Glutamatergic neuron (in vitro differentiated cells): Measurements from ENCODE around the gene CCT7. TPM values are rescaled to one million over a fixed set of nuclear protein-coding genes. Genes with fewer than 3 reads are reported as not detected.

ENCODE experiments used
- DNase-seq: peaks from one replicate; pipeline ENCODE4 v3.0.0; 2022
- H3K27ac Mint-ChIP-seq: one replicate; pipeline ENCODE4 v1.8.0; 2020; ENCODE audit warnings: mild to moderate bottlenecking, mixed read lengths, inconsistent platforms; ENCODE audit not compliant: unreplicated experiment
- H3K27me3 Mint-ChIP-seq: one replicate; pipeline ENCODE4 v1.8.0; 2020; ENCODE audit warnings: mild to moderate bottlenecking, moderate library complexity, mixed read lengths, inconsistent platforms; ENCODE audit not compliant: unreplicated experiment
- H3K36me3 Mint-ChIP-seq: one replicate; pipeline ENCODE4 v1.8.0; 2020; ENCODE audit warnings: mild to moderate bottlenecking, mixed read lengths, inconsistent platforms; ENCODE audit not compliant: unreplicated experiment
- H3K4me1 Mint-ChIP-seq: one replicate; pipeline ENCODE4 v1.8.0; 2020; ENCODE audit warnings: mild to moderate bottlenecking, low read depth, mixed read lengths, inconsistent platforms; ENCODE audit not compliant: unreplicated experiment
- H3K4me3 Mint-ChIP-seq: one replicate; pipeline ENCODE4 v1.8.0; 2020; ENCODE audit warnings: mild to moderate bottlenecking, mixed read lengths, inconsistent platforms; ENCODE audit not compliant: unreplicated experiment
- H3K9me3 Mint-ChIP-seq: one replicate; pipeline ENCODE4 v1.8.0; 2020; ENCODE audit warnings: mild to moderate bottlenecking, moderate library complexity, mixed read lengths, inconsistent platforms; ENCODE audit not compliant: unreplicated experiment
- total RNA-seq: library from RNA; stranded (reverse); fragmentation: NEBNext Ultra II Directional; extraction: Animal tissue kit (Norgen Biotek cat#: 25700); gene quantifications from one replicate; pipeline ENCODE4 v1.2.1, GENCODE V29; 2021; ENCODE audit not compliant: unreplicated experiment
- TF ChIP-seq, protein P1 (sequence below): fragments of 200-600 bp; sonication (generic); IDR thresholded peaks from one replicate; pipeline ENCODE4 v1.5.0; 2021; ENCODE audit not compliant: partially characterized antibody, unreplicated experiment

The CCT7 gene
- total RNA-seq, 1 donor from 2014 or later: 269 TPM

DNA sequence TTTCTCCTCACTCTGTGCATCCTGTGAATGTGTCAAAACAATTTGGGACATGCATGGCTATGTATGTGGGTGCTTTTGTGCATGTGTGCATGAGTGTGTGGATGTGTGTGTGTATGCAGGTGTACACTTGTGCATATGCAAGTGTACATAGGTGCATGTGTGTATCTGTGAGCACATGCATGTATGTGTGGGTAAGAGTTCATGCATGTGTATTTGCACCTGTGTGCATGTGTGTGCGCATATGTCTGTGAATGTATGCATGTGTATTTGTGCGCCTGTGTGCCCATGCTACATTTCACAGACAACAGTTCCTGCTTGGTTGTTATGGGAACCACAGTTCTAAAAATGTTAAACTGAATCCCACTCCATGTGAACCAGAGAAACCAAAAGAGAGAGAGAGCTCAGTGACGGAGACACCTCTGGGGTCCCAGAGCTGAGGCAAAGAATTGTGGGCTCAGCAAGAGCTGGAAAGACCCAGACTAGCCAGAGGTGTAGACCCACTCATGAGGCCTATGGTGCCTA lies 52.1 kb downstream of the CCT7 start:
- Mint-ChIP-seq H3K27ac (no peak overlapping the region), H3K9me3 (peaks cover 9% of the 10 kb centered on the region), H3K4me3 (peak overlapping the region; percentile 68), H3K4me1 (peaks cover 3% of the 10 kb centered on the region), H3K27me3 (peaks cover 6% of the 10 kb centered on the region), H3K36me3 (no peaks in the 10 kb centered on the region)
- TF ChIP-seq, protein P1, sequence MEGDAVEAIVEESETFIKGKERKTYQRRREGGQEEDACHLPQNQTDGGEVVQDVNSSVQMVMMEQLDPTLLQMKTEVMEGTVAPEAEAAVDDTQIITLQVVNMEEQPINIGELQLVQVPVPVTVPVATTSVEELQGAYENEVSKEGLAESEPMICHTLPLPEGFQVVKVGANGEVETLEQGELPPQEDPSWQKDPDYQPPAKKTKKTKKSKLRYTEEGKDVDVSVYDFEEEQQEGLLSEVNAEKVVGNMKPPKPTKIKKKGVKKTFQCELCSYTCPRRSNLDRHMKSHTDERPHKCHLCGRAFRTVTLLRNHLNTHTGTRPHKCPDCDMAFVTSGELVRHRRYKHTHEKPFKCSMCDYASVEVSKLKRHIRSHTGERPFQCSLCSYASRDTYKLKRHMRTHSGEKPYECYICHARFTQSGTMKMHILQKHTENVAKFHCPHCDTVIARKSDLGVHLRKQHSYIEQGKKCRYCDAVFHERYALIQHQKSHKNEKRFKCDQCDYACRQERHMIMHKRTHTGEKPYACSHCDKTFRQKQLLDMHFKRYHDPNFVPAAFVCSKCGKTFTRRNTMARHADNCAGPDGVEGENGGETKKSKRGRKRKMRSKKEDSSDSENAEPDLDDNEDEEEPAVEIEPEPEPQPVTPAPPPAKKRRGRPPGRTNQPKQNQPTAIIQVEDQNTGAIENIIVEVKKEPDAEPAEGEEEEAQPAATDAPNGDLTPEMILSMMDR: no peak
- no peak for DNase-seq

- peaks cover 6% of the 10 kb centered on the region for H3K27me3 Mint-ChIP-seq
Measured at GRCh38 chr2:73289304-73289703, 55.2 kb downstream of the CCT7 start.

GRCh38 chr2:73290049-73290839 lies 56.1 kb downstream of the CCT7 start:
- Mint-ChIP-seq H3K9me3 (peaks cover 7% of the 10 kb centered on the region), H3K27me3 (peaks cover 11% of the 10 kb centered on the region), H3K4me1 (no peaks in the 10 kb centered on the region), H3K36me3 (no peaks in the 10 kb centered on the region), H3K27ac (no peak overlapping the region), H3K4me3 (peak overlapping the region; percentile 67)
- TF ChIP-seq, protein P1: peak; percentile 52
- DNase-seq: peak; percentile 56

More at GRCh38 chr2:73289304-73289703, 55.2 kb downstream of the CCT7 start:
- TF ChIP-seq, protein P1: no peak
- H3K9me3 Mint-ChIP-seq: peaks cover 7% of the 10 kb centered on the region
- no peak overlapping the region for H3K27ac Mint-ChIP-seq
- H3K4me1 Mint-ChIP-seq: no peaks in the 10 kb centered on the region
- no peak overlapping the region for H3K4me3 Mint-ChIP-seq
- no peaks in the 10 kb centered on the region for H3K36me3 Mint-ChIP-seq
- no peak for DNase-seq

DNA sequence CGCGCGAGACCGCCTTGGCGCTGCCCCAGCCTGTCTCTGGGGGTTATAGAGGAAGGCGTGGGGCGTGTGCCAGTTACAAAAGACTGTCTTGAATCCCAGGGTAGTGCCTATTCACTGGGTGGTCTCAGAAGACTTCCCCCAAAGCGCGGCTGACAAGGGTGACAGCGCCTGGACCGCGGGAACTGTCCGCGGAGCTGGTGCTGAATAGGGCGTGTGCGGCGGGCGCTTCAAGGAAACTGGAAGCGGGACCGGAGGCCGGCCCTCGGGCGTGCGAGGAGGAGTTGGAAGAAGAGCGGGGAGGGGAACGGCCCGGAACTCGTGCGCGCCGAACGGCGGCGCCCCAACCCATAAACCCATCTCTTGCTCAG lies 57.0 kb downstream of the CCT7 start:
- Mint-ChIP-seq H3K36me3 (no peaks in the 10 kb centered on the region), H3K9me3 (peaks cover 3% of the 10 kb centered on the region), H3K4me1 (no peaks in the 10 kb centered on the region), H3K27me3 (peaks cover 12% of the 10 kb centered on the region), H3K4me3 (peak overlapping the region; percentile 70), H3K27ac (no peak overlapping the region)
- DNase-seq: peak; percentile 34
- TF ChIP-seq, protein P1: no peak
